HG03139 (cell line): ENCODE results near the gene RHBDF2.

Experiments
- ATAC-seq: cut with Tn5 transposase; IDR thresholded peaks from one replicate; pipeline ENCODE4 v1.9.1; 2021; ENCODE audit not compliant: unreplicated experiment

The RHBDF2 gene

DNA sequence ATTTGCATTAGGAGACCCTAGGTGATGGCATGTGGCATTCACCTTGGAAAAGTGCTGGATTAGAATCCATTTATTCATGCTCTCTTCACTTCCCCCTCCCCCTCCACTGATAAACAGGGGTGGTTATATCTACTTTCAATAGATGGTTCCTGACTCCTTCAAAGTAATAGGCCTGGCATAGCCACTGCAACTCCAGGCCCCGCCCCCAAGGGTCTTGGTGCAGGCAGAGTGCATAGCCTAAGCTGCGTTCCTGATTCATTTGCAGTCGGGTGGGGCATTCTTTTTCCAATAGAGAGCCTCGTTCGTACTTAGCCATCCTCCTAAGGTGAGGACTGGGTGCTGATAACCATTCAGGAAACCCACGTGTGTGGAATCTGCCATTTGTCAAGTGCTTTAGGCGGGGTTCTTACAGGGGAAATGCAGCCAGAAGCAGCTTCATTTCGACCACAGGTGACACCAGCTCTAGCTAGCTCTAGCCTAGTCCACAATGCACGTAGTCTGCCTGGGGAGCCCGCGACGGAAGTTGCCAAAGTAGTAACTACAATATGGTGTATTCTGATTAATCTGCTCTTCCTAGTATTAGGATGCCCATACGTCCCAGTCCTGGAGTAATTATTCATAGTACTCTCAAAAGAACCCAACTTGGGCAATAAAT, 59.4 kb downstream of the RHBDF2 start:
- ATAC-seq: no peak

- ATAC-seq: no peak
Observed at GRCh38 chr17:76440751-76441362, 60.4 kb downstream of the RHBDF2 start.

GRCh38 chr17:76439314-76439928, 61.8 kb downstream of the RHBDF2 start:
- no peak for ATAC-seq

- ATAC-seq: no peak
Observed at GRCh38 chr17:76438906-76439305, 62.3 kb downstream of the RHBDF2 start.

- no peak for ATAC-seq
Observed at GRCh38 chr17:76437467-76438402, 63.5 kb downstream of the RHBDF2 start.

GRCh38 chr17:76435751-76436150, 65.5 kb downstream of the RHBDF2 start:
- no peak for ATAC-seq

- ATAC-seq: no peak
Observed at GRCh38 chr17:76434870-76435269, 66.4 kb downstream of the RHBDF2 start.

GRCh38 chr17:76433693-76434092, 67.5 kb downstream of the RHBDF2 start:
- ATAC-seq: no peak

DNA sequence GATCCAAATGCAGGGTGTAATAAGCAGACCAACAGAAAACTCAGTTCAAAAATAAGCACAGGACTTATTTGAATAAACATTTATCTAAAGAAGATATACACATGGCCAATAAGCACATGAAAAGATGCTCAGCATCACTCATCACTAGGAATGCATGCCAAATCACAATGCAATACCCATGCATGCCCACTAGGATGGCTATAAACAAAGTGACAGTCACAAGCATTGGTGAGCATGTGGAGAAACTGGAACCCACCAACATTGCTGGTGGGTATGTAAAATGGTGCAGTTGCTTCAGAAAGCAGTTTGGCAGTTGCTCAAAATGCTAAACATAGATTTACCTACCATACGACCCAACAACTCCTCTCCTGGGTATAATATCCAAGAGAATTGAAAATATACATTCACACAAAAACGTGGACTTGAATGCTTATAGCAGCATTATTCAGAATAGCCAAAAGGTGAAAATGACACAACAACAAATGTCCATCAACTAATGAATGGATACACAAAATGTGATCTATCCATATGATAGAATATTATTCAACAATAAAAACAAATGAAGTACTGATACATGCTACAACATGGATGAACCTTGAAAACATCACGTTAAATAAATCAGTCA, 68.4 kb downstream of the RHBDF2 start:
- ATAC-seq: no peak

- ATAC-seq: no peak
Observed at GRCh38 chr17:76432004-76432403, 69.2 kb downstream of the RHBDF2 start.

DNA sequence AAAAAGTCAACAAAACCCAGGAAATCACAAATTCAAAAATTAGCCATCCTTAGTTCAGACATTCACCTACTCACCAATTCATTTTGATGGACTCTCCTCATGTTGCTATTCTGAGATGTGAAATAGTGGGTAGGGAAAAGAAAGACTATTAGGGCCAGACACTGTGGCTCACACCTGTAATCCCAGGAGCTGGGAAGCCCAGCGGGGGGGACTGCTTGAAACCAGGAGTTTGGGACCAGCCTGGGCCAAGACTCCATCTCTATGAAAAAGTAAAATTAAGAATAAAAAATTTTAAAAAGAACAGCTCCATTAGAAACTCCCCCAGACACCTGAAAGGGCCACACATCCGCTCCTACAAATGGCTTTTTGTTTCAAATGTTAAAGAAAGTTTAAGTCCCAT, 69.7 kb downstream of the RHBDF2 start:
- no peak for ATAC-seq

- ATAC-seq: no peak
Observed at GRCh38 chr17:76428511-76428910, 72.7 kb downstream of the RHBDF2 start.

DNA sequence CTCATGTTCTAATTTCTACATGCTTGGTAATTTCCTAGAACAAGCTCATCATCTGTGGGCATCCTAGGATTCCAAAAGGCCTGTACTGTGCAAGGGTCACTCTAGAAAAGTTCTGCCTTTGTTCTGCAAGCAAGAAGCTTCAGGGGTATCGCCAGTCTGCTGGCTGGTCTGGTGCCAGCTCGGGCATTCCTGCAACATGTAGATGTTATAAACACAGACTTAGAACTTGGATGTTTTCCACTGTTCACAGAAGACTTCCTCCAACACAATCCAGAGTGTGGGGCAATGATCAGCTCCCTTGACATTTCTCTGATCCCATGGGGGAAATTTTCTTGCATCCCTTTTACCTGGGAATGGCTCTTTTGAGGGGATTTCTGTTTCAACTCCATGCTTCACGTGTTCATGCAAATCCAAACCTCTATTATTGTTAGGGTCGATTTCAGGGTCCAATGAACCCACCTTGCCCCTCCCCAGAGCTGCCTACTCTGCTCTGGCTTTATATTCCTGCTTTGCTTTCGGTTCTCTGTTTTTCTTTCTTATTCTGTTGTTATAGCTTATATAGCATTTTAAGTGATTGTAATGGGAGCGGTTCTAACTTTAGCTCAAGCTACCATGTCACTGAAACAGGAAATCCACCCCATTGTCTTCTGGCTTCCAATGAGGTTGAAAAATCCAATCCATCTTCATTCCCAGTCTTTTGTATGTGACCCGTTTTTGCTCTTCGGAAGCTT, 73.6 kb downstream of the RHBDF2 start:
- no peak for ATAC-seq

DNA sequence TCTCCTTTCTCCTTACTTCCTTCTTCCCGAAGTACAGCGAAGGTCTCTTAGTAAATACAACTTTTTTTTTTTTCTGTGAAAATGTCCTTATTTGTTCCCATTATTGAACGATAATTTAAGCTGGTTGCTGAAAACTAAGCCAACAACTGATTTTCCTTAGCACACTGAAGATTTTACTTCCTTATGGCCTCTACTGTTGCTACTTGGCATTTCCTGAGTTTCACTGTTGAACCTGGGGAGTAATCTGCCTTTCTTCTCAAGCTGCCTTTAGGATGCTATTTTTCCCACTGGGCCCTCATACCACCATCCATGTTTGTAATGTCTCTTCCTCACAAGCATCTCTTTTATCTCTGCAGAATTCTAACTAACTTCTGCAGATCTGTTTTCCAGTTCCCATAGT, 74.4 kb downstream of the RHBDF2 start:
- no peak for ATAC-seq

DNA sequence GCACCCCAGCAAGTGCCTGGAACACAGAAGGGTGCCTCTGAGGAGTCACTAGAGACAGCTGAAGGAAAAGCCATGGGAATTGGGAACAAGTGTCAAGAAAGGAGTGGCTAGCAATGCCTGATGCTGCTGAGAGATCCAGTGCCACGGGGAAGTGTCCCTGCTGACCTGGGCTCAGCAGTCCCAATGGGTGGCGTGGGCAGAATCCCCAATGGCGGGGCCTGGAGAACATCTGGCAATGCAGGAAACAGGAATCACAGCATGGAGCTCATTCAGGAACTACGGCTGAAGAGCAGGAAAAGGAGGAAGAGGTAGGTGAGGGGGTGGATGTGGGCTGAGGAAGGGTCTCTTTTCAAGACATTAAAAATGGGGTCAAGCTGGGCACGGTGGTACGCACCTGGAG, 78.4 kb downstream of the RHBDF2 start:
- no peak for ATAC-seq

DNA sequence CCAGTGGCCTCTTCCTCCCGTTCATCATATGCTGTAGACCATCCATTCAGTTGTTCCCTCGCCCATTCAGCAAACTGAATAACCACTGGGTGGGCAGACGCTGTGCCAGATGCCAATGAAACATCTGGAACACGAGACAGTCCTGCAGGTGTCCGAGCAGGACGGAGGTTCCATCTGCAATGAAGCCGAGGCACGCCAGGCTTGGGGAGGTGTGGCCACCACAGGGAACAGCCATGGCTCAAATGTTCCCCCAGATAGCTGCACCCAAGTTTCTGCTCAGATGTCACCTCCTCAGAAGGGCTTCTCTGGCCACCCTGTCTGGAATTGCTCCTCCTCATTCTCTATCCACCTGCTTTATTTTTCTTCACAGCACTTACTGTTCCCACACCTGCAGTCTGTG, 78.8 kb downstream of the RHBDF2 start:
- ATAC-seq: no peak

DNA sequence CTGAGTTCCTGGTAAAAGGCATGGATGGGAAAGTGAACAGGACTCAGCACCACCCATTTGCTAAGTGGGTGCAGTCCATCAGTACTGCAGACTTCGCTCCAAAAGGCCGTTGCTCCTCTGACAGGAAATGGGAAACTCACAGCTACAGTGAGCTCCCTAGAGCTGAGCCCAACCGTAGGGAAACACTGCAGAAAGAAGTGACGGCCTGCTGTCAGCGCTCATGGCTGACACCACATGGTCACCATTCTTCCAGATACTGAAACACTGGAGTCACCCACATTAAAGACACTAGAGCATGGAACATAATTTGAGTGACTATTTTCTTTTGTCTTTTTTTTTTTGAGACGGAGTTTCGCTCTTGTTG, 80.2 kb downstream of the RHBDF2 start:
- ATAC-seq: no peak
